HL-60/S4 treated with phorbol 12-myristate 13-acetate at 8.2 ng/mL for 4 days and 3 days (cell line): ENCODE results near the gene PRKN.

Experiments
- in situ Hi-C: fragments of 300-500 bp; cut with MboI; formaldehyde crosslinking; loops from 2 replicates; pipeline ENCODE4 v1.15.0; 2022; ENCODE audit warnings: low sequenced_read_pairs

The PRKN gene

DNA sequence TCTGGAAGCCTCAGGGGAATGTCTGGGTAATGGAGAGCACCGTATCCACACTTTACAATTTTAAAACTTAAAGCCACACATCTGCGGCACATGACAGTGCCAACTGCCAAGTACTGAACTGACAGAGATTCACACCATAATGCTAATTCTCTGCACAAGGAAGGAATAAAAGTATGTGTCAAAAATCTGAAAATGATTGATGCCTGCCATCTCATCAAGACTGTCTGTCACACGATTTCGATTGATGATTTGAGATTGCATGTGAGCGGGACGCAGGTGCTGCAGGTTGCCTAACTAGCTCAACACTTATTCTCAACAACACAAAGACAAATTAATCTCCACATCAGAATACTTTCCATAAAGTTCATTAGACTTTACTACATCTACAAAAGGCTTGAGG is 391.2 kb downstream of the PRKN start:
- in situ Hi-C loops: no loop called here

DNA sequence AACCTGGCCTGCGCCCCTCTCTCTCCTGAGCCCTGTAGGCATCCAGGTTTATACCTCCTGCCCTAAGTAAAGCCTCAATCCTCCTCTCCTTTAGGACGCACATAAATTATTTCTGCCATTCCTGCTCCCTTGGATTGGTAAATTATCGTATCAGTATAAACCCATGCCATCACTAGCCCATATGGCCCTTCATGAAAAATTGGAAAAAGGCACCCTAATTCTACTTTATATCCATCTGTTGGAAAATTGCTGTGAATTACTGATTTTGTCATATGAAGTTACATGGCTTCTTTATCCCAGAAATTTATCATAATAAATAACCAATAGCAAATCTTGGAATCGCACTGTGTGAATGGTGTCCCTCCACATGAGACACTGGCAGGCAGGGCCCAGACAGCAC is 395.2 kb downstream of the PRKN start:
- in situ Hi-C loops: no loop called here

DNA sequence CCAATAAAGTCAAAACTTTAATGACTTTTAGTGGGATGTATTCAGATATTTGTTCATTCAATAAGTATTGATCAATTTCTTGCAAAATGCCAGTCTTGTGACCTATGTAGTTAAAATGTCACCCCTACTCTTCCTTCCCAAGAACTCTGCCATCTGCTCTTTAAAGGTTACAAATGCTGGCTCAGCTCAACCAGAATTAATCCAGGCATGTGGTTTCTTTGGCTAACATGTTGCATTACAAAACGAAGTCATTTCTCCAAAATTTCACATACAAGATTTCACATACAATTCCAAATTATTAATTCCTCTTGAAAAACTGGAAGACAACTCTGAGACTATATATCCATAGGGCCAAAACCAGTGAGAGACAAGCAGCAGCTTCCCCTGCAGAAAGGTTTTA is 395.7 kb downstream of the PRKN start:
- in situ Hi-C loops: no loop called here

DNA sequence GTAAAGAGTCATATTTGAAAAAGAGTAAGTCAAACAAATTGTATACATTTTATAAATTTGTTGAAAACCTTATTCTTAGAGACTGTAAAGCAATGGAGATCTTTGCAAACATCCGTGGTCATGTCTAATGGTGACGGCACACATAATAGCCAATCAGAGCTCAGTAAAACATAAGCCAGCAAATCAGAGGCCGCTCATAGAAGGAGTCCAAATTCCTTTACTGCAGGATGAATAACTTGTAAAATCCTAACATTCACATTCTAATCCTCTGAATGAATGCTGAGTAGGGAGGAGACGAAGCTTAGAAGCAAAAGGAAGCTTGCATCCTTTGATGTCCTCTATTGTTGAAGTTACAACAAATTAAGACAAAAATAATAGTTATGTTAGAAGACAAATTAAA is 401.7 kb downstream of the PRKN start:
- in situ Hi-C loops: no loop called here

DNA sequence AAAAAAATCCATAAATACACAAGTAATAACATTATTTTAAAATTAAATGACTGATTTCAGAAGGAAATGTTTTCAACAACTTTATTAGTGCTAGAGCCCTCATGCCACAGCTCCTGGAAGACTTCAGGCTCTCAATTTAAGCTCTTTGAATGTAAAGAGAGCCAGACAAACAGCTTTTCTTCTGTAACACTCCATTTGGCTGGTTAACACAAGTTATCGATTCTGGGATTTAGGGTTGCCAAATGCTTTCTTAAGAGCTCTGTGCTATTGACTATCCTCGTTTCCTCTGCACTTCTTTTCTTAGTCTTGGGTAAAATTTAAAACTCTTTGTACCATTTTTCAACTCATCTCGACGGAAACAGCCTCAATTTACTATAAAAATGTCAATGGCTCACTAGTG is 402.5 kb downstream of the PRKN start:
- in situ Hi-C loops: no loop called here

DNA sequence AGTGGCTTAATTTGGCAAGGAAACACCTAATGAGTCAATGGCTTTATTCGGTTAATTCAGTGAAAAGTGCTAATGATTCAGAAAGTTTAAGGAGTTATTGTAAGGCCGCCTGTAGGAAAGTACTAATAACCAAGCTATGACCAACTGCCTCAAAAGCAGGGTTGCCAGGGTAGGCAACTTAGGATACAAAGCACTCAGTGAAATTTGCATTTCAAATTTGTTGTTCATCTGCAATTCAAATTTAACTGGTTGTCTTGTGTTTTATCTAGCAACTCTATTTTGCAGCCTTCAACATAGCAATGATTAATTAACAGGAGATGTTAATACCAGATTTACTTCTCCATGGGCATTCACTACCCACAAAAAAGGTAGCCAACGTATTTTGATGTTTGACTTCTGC is 412.3 kb downstream of the PRKN start:
- in situ Hi-C loops: no loop called here

DNA sequence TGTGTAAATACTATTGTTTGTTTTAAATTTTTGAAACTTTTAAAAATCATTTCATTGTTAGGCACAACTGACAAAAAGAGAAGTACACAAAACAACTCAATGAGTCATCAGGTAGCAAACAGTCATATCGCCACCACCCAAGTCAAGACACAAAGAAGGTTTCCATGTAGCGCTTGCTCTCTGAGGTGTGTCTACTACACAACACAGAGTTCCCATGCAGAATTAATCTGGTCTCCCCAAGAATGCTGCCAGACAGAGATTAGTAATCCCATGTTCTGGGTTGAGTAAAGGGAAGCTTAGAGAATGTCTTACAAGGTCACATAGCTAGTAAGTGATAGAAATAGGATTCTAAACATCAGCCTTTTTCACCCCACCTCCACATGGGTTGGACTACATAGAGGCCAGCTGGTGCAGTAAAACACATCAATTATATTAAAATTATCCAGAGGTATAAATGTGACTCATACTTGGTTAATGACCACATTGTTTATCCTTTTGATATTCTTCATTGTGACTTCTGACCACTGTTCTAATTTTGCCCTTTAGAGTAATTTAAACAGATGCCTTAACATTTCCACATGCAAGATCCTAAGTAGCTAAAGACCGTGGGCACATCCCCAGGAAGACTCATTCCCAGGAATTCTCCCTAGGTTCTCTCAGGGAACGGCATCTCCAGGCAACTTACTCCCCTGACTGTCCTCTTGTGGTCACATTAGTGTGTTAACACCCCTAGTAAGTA is 413.5 kb downstream of the PRKN start:
- in situ Hi-C loops: no loop called here

DNA sequence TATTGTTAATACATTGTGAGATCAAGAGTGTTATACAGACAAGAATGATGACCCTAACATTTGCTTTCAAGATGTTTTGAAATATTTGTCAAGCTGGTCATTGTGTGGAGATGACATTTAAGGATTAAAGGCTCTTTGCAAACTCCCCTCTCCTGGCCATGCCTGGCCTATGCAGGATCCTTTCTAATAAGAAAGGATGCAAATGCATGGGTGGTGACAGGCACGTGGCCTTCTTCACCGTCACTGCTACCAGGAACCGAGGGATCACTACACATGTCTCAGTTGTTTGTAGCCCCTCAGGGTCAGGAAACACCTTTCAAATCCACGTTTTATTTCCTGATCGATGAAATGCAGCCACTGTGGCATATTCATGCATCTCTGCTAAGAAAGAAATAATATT is 419.7 kb downstream of the PRKN start:
- in situ Hi-C loops: no loop called here

DNA sequence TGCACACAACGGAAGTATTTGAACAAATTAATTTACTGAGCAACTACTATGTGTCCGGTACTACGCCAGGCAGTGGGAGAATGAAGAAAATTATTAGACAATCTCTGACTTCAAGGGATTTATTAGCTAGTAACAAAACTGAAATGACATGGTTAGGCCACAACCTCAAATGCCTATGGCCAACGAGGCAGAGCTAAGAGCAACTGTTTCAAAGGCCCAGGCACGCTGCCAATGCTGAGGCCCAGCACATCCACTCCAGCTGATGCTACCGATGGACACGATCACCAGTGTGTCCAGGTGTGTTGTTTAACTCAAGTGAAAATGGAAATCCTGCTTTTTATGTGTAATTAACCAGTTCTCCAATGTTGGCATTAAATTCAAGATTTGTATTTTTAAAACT is 420.9 kb downstream of the PRKN start:
- in situ Hi-C loops: no loop called here

DNA sequence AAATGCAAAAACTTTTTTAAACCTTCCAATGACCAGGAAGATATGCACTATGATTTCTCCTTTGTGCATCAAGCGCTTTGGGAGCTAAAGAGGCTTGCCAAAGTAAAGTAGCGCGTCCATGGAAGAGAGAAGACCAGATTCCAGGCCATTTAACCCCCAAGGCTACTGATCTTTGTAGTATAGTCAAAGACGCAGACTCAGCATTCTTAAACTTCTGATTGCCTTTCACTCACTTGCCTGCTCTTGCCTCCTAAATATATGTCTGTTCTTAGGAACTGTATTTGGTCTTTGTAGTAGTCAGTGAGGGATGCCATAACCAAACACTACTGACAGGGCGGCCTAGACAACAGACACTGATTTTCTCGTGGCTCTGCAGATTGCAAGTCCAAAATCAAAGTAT is 426.4 kb downstream of the PRKN start:
- in situ Hi-C loops: no loop called here

DNA sequence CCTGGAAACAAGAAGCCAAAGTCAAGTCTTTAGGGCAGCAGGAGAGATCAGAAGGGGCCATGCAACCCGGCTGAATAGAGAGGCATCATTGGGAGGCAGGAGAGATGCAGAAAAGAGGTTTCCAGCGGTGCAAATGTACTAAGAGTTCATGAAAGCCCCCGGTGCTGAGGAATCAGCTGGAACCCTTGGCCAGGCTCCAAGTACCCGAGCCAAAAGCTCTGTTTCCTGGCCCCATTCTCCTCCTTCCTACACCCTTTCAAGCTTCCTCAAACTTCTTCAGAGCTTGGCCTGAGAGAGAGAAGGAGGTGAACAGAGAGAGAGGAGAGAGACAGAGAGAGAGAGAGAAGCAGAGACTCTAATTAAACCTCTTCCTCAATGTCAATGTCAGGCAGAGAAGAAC is 433.5 kb downstream of the PRKN start:
- in situ Hi-C loops: no loop called here

DNA sequence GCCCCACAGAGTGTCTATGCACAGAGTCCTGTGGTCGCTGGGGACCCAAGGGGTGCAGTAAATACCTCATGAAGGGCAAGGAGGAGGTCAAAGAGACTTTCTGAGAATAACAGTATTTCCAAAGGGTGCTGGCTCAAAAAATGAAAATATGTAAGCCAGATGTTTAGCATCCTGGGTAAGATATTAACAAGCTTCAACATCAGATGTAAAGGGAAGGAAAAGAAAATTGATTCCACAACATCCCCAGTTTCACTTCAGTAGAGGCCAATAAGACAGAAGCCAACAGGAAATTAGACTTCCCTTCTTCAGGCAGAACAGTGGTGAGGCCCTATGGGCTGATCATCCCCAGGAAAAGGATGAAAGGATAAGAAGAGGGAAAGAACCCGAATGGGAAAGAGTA is 434.7 kb downstream of the PRKN start:
- in situ Hi-C loops: no loop called here

DNA sequence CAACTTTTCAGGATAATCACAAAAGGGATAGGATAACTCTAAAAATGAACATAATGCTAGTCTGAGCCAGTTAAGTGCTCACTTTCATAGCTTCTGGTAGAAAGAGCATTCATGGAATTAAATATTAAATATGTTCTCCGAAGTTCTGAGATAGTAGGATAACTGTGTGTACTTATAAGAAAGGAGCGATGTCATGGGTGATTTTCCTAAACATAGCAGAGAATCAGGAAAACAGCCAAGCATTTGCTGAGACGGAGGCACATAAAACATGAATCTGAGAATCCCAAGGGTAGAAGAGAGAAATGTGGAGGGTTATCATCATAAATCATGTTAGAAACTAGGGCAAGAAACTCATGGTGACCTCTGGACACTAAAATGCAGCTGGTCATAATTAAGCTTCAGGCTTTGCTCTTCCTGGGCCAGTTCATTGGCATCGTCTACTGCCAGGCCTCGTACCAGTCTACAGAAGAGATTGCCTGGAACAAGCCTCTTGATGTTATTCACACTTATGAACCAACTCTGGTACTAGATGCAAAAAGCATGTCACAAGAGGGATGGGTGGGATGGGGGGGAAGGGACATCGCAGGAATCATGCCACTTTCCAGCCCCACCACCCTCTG is 436.6 kb downstream of the PRKN start:
- in situ Hi-C loops: no loop called here

DNA sequence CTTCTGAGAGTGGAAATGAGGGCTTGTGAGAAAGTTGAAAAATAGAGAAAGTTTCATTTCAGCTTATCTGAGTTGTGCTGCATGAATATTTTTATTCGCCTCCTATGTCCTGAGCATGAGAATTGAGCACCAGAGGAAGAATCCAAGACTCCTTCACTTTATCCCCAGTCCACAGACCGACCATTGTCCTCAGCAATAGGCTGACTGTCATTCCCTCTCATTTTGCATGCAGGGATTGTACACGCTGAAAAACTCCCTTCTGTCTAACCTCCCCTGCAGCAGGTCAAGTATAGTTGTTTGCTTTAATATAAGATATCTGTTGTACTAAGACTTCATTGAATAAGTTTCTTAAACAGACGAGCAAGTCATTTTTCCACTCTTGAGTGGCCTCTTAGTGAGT is 437.6 kb downstream of the PRKN start:
- in situ Hi-C loops: no loop called here

DNA sequence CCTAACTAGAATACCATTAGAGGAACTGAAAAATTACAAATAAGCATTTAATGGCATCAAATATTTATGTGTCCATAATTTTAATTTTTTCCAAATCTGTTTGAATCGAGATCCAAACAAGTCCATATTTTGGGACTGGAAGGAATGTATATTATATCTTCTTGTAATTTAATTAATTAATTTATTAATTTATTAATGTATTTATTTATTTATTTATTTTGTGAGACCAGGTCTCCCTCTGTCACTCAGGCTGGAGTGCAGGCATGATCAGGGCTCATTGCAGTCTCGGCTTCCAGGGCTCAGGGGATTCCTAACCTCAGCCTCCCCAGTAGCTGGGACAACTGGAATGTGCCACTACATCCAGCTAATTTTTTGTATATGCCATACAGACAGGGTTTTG is 453.6 kb downstream of the PRKN start:
- in situ Hi-C loops: no loop called here

DNA sequence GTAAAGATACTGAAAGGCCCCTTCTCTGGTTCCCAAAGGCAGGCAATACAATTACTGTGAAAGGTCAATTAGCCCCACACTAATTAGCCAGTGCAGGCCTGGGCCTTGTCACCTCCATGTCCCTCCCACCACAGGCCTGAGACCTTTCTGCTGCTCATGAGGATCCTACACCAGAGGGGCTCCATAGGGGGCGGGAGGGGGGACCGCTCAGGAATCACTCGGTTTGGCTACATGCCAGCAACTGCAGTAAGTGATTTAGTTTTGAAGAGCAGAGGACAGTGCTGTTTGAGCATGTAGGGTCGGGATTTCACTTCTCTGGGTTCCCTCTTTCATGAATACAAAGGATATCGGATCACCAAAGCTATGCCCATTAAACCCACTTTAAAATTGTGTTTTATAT is 455.6 kb downstream of the PRKN start:
- in situ Hi-C loops: no loop called here

DNA sequence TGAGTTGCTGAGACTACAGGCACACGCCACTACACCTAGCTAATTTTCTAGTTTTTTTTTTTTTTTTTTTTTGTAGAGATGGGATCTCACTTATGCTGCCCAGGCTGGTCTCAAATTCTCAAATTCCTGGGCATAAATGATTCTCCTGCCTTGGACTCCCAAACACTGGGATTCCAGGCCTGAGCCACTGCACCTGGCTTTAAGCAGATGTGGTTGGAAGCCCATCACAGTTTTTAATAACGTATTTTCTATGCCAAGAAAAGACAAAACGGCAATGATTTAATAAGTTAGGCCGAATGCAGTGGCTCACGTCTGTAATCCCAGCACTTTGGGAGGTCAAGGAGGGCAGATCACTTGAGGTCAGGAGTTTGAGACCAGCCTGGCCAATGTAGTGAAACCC is 456.6 kb downstream of the PRKN start:
- in situ Hi-C loops: no loop called here

DNA sequence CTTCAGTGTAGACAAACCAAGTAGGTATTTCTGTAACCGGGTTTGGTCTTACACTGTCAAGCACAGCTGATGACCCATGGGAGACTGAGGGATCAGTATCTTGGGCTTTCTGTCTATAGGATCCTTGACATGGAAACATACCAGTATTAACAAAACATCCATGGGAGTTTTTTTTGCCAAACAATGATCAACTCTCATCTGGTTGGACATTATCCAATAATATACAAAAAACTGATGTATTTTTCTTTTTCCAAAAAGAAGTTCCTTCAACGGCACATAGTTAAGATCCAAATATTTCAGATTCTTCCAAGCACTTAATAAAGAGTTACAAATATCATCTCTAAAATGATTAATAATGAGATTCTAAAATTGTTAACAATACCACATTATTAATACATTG is 459.9 kb downstream of the PRKN start:
- in situ Hi-C loops: no loop called here

DNA sequence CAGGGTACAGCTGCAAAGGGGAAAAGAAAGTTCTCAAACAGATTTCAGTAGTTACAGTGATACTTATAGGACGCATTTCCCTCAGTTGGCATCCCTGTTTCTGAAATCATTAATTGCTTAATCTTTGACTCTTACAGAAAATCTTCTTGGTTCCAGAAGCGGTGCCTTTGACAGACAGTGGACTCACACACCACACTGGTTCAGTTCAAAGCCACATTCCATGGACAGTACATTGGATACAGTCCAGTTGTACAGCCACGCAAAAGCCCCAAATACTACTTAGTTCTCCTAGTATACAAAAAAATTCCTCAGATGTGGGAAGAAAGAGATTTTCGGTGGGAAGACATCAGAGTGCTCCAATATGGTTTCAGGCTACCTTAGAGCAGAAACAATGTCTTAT is 460.4 kb downstream of the PRKN start:
- in situ Hi-C loops: no loop called here

DNA sequence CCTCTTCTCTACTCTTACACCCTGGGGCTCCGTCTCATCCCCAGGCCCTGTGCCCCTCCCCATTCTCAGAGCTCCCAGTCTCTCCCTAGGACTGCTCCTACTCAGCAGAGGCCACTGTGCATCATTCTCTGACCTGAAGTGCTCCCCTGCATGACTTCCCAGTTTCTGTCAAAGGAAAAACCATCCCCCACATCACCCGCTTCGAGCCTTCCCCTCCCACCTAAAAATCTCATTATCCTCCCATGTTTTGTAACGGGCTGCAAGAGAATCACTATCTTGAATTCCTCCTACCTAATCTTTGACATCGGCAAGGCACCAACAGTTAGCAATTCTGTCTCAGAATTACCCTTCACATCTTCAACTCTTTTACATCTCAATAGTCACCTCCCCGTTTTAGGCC is 463.0 kb downstream of the PRKN start:
- in situ Hi-C loops: no loop called here

DNA sequence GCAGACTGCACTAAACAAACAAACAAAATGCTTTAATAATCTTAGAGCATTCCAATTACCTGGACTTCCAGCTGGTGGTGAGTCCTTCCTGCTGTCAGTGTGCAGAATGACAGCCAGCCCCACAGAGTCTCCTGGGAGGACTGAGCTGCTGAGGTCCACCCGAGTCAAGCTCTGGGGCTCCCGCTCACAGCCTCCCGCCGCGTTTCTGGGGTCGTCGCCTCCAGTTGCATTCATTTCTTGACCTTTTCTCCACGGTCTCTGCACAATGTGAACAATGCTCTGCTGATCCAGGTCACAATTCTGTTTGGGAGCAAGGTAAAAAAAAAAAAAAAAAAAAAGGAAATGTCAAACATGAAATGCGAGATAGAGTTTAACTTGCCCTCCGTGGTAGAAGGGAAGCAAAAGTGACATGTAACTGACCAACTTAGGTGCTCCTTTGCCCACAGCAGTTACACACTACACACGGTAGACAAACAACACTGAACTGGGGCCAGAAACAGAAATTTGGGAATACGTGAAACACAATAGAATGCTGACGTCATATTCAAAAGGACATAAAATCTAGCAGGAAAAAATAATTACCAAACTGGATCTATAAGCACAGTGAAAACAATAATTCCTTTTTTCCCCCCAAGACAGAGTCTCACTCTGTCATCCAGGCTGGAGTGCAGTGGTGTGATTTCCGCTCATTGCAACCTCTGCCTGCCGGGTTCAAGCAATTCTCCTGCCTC is 464.9 kb downstream of the PRKN start:
- in situ Hi-C loops: no loop called here

DNA sequence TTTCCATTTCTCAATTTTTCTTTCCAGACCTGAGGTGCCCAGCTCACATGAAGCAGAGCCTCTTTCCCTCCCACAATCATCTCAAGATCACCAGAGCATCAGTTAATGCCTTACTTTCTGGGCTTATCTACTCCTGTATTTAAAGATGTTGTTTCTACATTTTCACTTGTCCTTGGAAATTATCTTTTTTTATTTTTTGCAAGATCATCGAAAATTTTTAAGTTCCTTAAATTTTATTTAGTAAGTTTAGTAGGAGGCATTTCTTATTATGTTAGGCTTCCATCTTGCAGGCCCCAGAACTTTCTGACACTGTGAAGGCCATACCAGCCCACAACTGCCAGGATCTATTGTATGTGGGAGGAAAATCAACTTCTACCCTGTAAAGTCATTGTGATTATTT is 466.0 kb downstream of the PRKN start:
- in situ Hi-C loops: no loop called here
